Esophagus squamous epithelium (tissue), 4 donors: ENCODE data around the gene TUBA1C.

Source experiments
- POLR2A ChIP-seq, 4 donors: fragments of 450-650 bp; IDR thresholded peaks; one replicate each; pipeline ENCODE4 v1.6.1; 2017; ENCODE audit warnings: antibody characterized with exemption in 4 of 4, mild to moderate bottlenecking in 4 of 4, moderate library complexity in 3 of 4
- TF ChIP-seq, protein P1 (sequence below), 6 experiments: fragments of 450-650 bp in 4 of 6; fragments of 200-600 bp in 2 of 6; sonication (generic) in 2 of 6; IDR thresholded peaks; one replicate each; pipeline ENCODE4 v1.5.1; 2016 to 2019; ENCODE audit warnings: antibody characterized with exemption in 6 of 6, mild to moderate bottlenecking in 4 of 6, moderate library complexity in 4 of 6

DNA sequence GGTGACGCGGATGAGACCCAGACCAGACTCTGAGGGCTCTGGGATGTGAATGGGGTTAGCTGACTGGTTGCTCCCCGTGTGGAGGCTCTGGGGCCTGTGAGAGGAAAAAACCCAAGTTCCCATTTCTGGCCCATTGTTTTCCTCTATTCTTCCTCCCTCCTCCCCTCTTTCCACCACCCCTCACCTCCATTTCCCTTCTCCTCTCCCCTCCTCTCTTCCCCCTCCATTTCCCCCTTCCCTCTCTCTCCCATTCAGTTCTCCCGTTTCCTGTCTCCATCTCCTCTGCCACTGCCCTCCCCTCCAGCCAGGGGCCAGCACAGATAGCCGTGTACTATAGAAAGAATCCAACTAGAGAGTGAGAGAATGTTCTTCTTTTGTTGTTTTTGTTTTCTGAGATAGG lies 17.4 kb downstream of the TUBA1C start:
- TF ChIP-seq, protein P1, sequence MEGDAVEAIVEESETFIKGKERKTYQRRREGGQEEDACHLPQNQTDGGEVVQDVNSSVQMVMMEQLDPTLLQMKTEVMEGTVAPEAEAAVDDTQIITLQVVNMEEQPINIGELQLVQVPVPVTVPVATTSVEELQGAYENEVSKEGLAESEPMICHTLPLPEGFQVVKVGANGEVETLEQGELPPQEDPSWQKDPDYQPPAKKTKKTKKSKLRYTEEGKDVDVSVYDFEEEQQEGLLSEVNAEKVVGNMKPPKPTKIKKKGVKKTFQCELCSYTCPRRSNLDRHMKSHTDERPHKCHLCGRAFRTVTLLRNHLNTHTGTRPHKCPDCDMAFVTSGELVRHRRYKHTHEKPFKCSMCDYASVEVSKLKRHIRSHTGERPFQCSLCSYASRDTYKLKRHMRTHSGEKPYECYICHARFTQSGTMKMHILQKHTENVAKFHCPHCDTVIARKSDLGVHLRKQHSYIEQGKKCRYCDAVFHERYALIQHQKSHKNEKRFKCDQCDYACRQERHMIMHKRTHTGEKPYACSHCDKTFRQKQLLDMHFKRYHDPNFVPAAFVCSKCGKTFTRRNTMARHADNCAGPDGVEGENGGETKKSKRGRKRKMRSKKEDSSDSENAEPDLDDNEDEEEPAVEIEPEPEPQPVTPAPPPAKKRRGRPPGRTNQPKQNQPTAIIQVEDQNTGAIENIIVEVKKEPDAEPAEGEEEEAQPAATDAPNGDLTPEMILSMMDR (IDR thresholded peaks at IDR 0.05) = no peak
- no peak for TF ChIP-seq POLR2A (IDR thresholded peaks at IDR 0.05)
